ENCODE measurements around the gene CRHR1. TPM values are rescaled to one million over a fixed set of nuclear protein-coding genes. Genes with fewer than 3 reads are reported as not detected.
"Not testable (repeated sequence)": the region's sequence is repeated elsewhere in the genome, so short reads cannot be mapped to it uniquely, and the experiment has no call there.

Gene CRHR1
- not detected for polyA plus RNA-seq (2012; ENCODE audit: missing spikeins)

- no peak for TF ChIP-seq TAF1 (IDR thresholded peaks at IDR 0.05; ENCODE audit: borderline replicate concordance, low read depth, low read length)
- no peak for TF ChIP-seq POLR2AphosphoS5 (IDR thresholded peaks at IDR 0.05; ENCODE audit: low read depth, low read length)
- TF ChIP-seq POLR2A (IDR thresholded peaks at IDR 0.05; ENCODE audit: low read depth, low read length): no peak
- DNase-seq (ENCODE audit: insufficient read length) (no peak), FAIRE-seq (no peak)
Observed at GRCh38 chr17:45784293-45784740, at the start of gene CRHR1. Gene CRHR1, plus strand, starts transcription at chr17:45784320. Its CDS starts 225 bp downstream, at chr17:45784545.

- no peak for FAIRE-seq
- DNase-seq (ENCODE audit: insufficient read length): no peak
- TF ChIP-seq POLR2A (IDR thresholded peaks at IDR 0.05; ENCODE audit: low read depth, low read length) (no peak), POLR2AphosphoS5 (IDR thresholded peaks at IDR 0.05; ENCODE audit: low read depth, low read length) (no peak), TAF1 (IDR thresholded peaks at IDR 0.05; ENCODE audit: borderline replicate concordance, low read depth, low read length) (no peak)
Observed at GRCh38 chr17:45734598-45734997, 49.5 kb upstream of the CRHR1 start.

DNA sequence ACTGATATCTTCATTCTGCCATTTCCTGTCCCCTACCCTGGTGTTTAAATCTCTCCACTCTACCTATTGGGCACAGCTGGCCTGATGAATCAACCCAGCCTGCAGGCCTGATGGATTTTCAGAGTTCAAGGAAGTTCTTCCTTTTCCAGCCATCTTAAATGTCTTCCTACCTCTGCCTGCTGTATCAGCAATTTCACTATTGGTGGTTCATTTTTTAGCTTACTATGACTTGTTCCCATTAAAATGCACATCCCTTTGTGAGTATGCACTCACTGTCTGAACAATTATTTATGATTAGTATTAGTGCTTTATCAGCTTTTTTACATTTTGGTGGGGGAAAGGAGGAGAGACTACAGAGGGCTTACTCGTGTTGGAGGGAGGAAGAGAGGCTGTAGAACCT, 48.6 kb upstream of the CRHR1 start:
- DNase-seq (ENCODE audit: insufficient read length): no peak
- TF ChIP-seq TAF1 (IDR thresholded peaks at IDR 0.05; ENCODE audit: borderline replicate concordance, low read depth, low read length): no peak
- TF ChIP-seq POLR2A (IDR thresholded peaks at IDR 0.05; ENCODE audit: low read depth, low read length): no peak
- TF ChIP-seq POLR2AphosphoS5 (IDR thresholded peaks at IDR 0.05; ENCODE audit: low read depth, low read length): no peak
- no peak for FAIRE-seq

GRCh38 chr17:45739786-45740185, 44.3 kb upstream of the CRHR1 start:
- TF ChIP-seq POLR2A (IDR thresholded peaks at IDR 0.05; ENCODE audit: low read depth, low read length): no peak
- TF ChIP-seq TAF1 (IDR thresholded peaks at IDR 0.05; ENCODE audit: borderline replicate concordance, low read depth, low read length): no peak
- no peak for TF ChIP-seq POLR2AphosphoS5 (IDR thresholded peaks at IDR 0.05; ENCODE audit: low read depth, low read length)
- no peak for FAIRE-seq
- no peak for DNase-seq (ENCODE audit: insufficient read length)

GRCh38 chr17:45740553-45741330, 43.4 kb upstream of the CRHR1 start:
- TF ChIP-seq POLR2A (IDR thresholded peaks at IDR 0.05; ENCODE audit: low read depth, low read length) (no peak), TAF1 (IDR thresholded peaks at IDR 0.05; ENCODE audit: borderline replicate concordance, low read depth, low read length) (no peak), POLR2AphosphoS5 (IDR thresholded peaks at IDR 0.05; ENCODE audit: low read depth, low read length) (no peak)
- DNase-seq (ENCODE audit: insufficient read length) (no peak), FAIRE-seq (no peak)

DNA sequence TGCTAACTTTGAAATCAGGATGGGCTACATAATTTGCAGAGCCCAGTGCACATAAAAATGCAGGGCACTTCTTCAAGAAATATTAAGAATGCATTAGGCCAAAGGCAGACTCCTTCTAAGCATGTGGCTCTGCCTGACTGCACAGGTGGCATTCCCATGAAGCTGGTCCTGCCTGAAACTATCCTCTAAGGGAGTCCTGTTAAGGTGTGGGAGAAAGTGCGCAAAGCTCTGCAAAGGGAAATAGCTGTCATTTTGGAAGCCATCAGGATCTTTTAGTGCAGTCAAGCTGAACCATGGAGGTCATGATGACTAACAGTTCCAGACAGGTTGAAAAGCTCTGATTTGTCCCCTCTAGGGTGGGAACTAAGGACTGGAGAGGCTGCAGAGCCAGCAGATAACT, 41.9 kb upstream of the CRHR1 start:
- no peak for DNase-seq (ENCODE audit: insufficient read length)
- FAIRE-seq: no peak
- TF ChIP-seq TAF1 (IDR thresholded peaks at IDR 0.05; ENCODE audit: borderline replicate concordance, low read depth, low read length): no peak
- no peak for TF ChIP-seq POLR2AphosphoS5 (IDR thresholded peaks at IDR 0.05; ENCODE audit: low read depth, low read length)
- TF ChIP-seq POLR2A (IDR thresholded peaks at IDR 0.05; ENCODE audit: low read depth, low read length): no peak

- TF ChIP-seq POLR2AphosphoS5 (IDR thresholded peaks at IDR 0.05; ENCODE audit: low read depth, low read length): no peak
- TF ChIP-seq TAF1 (IDR thresholded peaks at IDR 0.05; ENCODE audit: borderline replicate concordance, low read depth, low read length): no peak
- no peak for TF ChIP-seq POLR2A (IDR thresholded peaks at IDR 0.05; ENCODE audit: low read depth, low read length)
- DNase-seq (ENCODE audit: insufficient read length) (no peak), FAIRE-seq (no peak)
Observed at GRCh38 chr17:45743626-45744326, 40.3 kb upstream of the CRHR1 start.

DNA sequence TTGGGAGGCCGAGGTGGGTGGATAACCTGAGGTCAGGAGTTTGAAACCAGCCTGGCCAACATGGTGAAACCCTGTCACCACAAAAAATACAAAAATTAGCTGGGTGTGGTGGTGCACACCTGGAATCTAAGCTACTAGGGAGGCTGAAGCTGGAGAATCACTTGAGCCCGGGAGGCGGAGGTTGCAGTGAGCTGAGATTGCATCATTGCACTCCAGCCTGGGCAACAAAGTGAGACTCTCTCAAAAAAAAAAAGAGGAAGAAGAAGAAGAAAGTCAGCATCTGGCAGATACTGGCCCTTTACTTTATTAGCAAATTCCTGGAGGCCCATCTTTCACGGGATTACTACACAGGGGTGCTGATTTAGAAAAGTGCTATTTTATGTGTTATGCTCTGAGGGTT, 39.3 kb upstream of the CRHR1 start:
- not testable (repeated sequence) for FAIRE-seq; DNase-seq (ENCODE audit: insufficient read length)

GRCh38 chr17:45745601-45746494, 38.3 kb upstream of the CRHR1 start:
- DNase-seq (ENCODE audit: insufficient read length) (no peak), FAIRE-seq (no peak)
- TF ChIP-seq POLR2AphosphoS5 (IDR thresholded peaks at IDR 0.05; ENCODE audit: low read depth, low read length) (no peak), POLR2A (IDR thresholded peaks at IDR 0.05; ENCODE audit: low read depth, low read length) (no peak), TAF1 (IDR thresholded peaks at IDR 0.05; ENCODE audit: borderline replicate concordance, low read depth, low read length) (no peak)

DNA sequence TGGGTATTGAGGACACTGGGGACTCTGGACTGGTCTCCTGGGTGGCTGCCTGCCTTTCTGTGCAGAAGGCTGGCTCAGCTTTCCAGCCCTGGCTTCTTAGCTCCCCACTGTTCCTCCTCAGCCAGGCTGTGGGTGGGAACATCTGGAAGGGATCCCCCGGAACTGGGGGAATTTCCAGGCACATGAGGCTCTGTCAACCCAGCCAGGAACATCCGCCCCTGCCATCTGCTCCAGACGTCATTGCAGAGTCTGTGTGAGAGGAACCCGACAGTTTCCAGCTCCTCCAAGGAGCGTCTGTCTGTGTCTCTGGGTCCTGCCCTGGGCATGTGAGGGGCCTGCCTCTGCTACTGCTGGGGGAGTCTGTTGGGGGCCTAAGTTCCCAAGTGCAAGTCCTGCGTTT, 36.2 kb upstream of the CRHR1 start:
- DNase-seq (ENCODE audit: insufficient read length) (no peak), FAIRE-seq (no peak)
- TF ChIP-seq POLR2AphosphoS5 (IDR thresholded peaks at IDR 0.05; ENCODE audit: low read depth, low read length) (no peak), POLR2A (IDR thresholded peaks at IDR 0.05; ENCODE audit: low read depth, low read length) (no peak), TAF1 (IDR thresholded peaks at IDR 0.05; ENCODE audit: borderline replicate concordance, low read depth, low read length) (no peak)

DNA sequence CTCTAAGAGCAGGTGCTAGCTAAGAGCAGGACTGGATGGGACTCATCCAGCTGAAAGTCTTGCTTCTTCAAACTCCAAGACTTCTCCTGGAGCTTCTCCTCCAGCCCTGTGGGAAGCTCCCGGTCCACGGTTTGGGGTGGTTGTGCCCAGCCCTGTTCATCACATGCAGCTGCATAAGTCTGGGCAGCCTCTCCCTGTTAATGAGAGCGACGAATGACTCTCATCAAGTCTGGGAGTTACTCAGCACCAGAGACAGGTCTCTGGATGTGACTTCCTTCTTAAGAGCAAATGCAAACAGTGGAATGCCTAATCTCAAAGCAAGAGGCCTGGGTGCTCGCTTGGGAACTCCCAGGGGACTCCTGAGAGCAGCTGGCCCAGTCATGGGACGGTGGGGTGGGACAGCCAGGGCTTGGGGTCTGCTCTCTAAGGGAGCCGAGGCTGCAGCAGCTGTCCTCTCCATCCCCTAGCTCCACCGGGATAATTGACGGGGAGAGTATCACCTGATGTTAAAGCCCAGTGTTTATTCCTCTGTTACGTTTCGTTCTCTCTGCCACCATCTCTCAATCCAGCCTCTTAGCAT, 35.3 kb upstream of the CRHR1 start:
- no peak for TF ChIP-seq POLR2AphosphoS5 (IDR thresholded peaks at IDR 0.05; ENCODE audit: low read depth, low read length)
- TF ChIP-seq POLR2A (IDR thresholded peaks at IDR 0.05; ENCODE audit: low read depth, low read length): no peak
- TF ChIP-seq TAF1 (IDR thresholded peaks at IDR 0.05; ENCODE audit: borderline replicate concordance, low read depth, low read length): no peak
- DNase-seq (ENCODE audit: insufficient read length) (no peak), FAIRE-seq (no peak)

All from GM12892 (cell line).